Ishikawa (cell line): ENCODE data around the gene GNG5.

Experiments used
- CEBPB ChIP-seq: IDR thresholded peaks from 2 replicates; pipeline ENCODE4 v1.6.1; 2012
- CREB1 ChIP-seq: IDR thresholded peaks from 2 replicates; pipeline ENCODE4 v1.6.1; 2012; ENCODE audit warnings: low read depth
- EGR1 ChIP-seq: IDR thresholded peaks from 2 replicates; pipeline ENCODE4 v1.6.1; 2012
- EP300 ChIP-seq: IDR thresholded peaks from 2 replicates; pipeline ENCODE4 v1.6.1; 2012; ENCODE audit warnings: borderline replicate concordance
- FOXM1 ChIP-seq: IDR thresholded peaks from 2 replicates; pipeline ENCODE4 v1.6.1; 2012; ENCODE audit warnings: low read depth, borderline replicate concordance
- MAX ChIP-seq: IDR thresholded peaks from 2 replicates; pipeline ENCODE4 v1.6.1; 2012
- NFIC ChIP-seq: IDR thresholded peaks from 2 replicates; pipeline ENCODE4 v1.6.1; 2012
- RAD21 ChIP-seq: IDR thresholded peaks from 2 replicates; pipeline ENCODE4 v1.6.1; 2012; ENCODE audit warnings: low read depth
- TAF1 ChIP-seq: IDR thresholded peaks from 2 replicates; pipeline ENCODE4 v1.6.1; 2012; ENCODE audit warnings: low read depth, mild to moderate bottlenecking
- TCF12 ChIP-seq: IDR thresholded peaks from 2 replicates; pipeline ENCODE4 v1.6.1; 2012; ENCODE audit warnings: low read depth
- TEAD4 ChIP-seq: IDR thresholded peaks from 2 replicates; pipeline ENCODE4 v1.6.1; 2012
- USF1 ChIP-seq: IDR thresholded peaks from 2 replicates; pipeline ENCODE4 v1.6.1; 2012
- YY1 ChIP-seq: IDR thresholded peaks from 2 replicates; pipeline ENCODE4 v1.6.1; 2012; ENCODE audit warnings: low read depth
- ZBTB7A ChIP-seq: IDR thresholded peaks from 2 replicates; pipeline ENCODE4 v1.6.1; 2012; ENCODE audit warnings: low read depth
- TF ChIP-seq, protein P1 (sequence below): IDR thresholded peaks from 2 replicates; pipeline ENCODE4 v1.6.1; 2012; ENCODE audit warnings: low read depth, mild to moderate bottlenecking

Gene GNG5

DNA sequence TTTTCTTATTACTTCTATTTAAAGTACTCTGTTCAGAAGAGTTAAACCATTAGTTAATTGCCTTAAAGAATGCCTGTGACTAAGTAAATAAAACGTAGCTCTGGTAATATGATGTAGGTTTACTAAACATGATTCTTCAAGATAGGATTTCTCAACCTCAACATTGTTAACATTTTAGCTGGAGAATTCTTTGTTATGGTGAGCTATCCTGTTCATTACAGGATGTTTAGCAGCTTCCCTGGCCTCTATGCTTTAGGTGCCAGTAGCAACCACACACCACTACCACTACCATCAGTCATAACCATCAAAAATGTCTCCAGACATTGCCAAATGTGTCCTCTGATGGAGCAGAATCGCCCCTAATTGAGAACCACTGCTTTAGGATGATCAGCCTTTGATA is 16.6 kb downstream of the GNG5 start:
- TF ChIP-seq EGR1 (no peak), CEBPB (no peak), TAF1 (no peak), TEAD4 (no peak), YY1 (no peak), NFIC (no peak), CREB1 (no peak)

DNA sequence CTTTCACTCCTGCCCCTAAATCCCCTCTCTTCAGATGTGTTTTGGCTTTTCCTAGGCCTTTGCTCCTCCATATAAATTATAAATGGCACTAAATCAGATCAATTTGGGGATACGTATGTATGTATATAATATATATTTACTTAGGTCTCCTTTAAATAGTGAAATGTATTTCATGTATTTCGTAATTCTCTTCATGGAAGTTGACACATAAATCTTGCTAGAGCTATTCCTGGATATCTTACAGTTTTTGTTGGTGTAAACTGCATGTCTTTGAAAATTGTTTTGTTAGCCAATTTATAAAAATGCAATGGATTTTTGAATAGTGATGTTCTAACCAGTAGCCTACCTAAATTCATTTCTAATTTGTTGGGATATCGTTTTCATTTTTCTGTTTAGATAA is 18.3 kb downstream of the GNG5 start:
- TF ChIP-seq EP300 (no peak), FOXM1 (no peak)

DNA sequence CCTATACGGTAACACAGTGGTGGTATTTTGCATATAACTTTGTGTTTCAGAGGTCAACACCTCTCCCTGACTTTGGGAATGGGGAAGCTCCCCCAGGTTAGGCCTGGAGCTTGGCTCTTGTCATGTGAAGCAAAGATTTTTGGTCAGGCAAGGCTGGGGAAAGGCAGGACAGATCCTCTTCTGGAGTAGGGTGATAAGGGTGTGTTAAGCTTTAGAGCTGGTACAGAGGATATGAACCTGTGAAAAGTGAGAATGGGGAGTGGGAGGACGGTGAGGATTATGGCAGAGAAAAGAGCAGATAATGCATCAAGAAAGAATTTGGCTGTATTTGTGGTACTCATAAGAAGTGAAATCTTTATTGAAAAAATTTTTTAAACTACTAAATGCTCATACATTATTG is 25.1 kb downstream of the GNG5 start:
- TF ChIP-seq USF1 (no peak), EGR1 (no peak), CREB1 (no peak), TAF1 (no peak), FOXM1 (no peak), TEAD4 (no peak), ZBTB7A (no peak), RAD21 (no peak), CEBPB (no peak), MAX (no peak), YY1 (no peak)

- TF ChIP-seq MAX (no peak), USF1 (no peak), TCF12 (no peak), ZBTB7A (no peak), YY1 (no peak), EP300 (no peak), CREB1 (no peak), RAD21 (no peak), NFIC (no peak), TAF1 (no peak), TEAD4 (no peak), CEBPB (no peak), EGR1 (no peak), FOXM1 (no peak)
- TF ChIP-seq, protein P1, sequence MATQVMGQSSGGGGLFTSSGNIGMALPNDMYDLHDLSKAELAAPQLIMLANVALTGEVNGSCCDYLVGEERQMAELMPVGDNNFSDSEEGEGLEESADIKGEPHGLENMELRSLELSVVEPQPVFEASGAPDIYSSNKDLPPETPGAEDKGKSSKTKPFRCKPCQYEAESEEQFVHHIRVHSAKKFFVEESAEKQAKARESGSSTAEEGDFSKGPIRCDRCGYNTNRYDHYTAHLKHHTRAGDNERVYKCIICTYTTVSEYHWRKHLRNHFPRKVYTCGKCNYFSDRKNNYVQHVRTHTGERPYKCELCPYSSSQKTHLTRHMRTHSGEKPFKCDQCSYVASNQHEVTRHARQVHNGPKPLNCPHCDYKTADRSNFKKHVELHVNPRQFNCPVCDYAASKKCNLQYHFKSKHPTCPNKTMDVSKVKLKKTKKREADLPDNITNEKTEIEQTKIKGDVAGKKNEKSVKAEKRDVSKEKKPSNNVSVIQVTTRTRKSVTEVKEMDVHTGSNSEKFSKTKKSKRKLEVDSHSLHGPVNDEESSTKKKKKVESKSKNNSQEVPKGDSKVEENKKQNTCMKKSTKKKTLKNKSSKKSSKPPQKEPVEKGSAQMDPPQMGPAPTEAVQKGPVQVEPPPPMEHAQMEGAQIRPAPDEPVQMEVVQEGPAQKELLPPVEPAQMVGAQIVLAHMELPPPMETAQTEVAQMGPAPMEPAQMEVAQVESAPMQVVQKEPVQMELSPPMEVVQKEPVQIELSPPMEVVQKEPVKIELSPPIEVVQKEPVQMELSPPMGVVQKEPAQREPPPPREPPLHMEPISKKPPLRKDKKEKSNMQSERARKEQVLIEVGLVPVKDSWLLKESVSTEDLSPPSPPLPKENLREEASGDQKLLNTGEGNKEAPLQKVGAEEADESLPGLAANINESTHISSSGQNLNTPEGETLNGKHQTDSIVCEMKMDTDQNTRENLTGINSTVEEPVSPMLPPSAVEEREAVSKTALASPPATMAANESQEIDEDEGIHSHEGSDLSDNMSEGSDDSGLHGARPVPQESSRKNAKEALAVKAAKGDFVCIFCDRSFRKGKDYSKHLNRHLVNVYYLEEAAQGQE, result no peak
Measured at GRCh38 chr1:84480650-84481049, 25.7 kb downstream of the GNG5 start.

DNA sequence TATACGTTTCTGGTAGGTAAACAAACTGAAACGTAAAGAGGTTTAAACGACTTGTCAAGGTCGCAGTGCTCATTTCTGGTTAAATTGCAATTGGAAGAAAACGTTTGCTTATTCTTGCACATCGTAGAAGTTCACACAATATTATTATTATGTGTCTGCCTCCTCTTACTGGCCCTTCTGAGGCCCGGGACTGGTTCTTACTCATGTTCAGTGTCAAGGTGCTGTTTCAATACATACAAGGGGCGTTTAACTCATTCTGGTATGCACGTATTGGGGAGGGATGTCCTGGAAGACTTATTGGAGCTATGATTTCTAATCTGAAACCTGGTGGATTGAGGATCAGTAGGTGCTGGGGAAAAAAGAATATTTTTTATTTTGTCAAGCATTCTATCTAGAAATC is 26.4 kb downstream of the GNG5 start:
- TF ChIP-seq USF1, result no peak
- TF ChIP-seq, protein P1, result no peak
- no peak for TF ChIP-seq CREB1
- no peak for TF ChIP-seq TEAD4
- TF ChIP-seq ZBTB7A, result no peak
- TF ChIP-seq NFIC, result no peak
- TF ChIP-seq FOXM1, result no peak
- TF ChIP-seq CEBPB, result no peak
- no peak for TF ChIP-seq EGR1
- no peak for TF ChIP-seq EP300
- TF ChIP-seq MAX, result no peak
- TF ChIP-seq TCF12, result no peak
- no peak for TF ChIP-seq TAF1
